SK-N-MC (cell line): ENCODE data around the gene ZNF710.

Experiments
- EZH2 ChIP-seq: fragments of 200-600 bp; sonication (generic); IDR thresholded peaks from one replicate; pipeline ENCODE4 v1.6.1; 2017; ENCODE audit warnings: antibody characterized with exemption
- FOXP2 ChIP-seq: optimal IDR thresholded peaks from 2 replicates; pipeline ENCODE3; 2011; ENCODE audit warnings: mild to moderate bottlenecking, moderate library complexity; ENCODE audit not compliant: insufficient read depth; ENCODE audit errors: extremely low read length, control extremely low read depth
- POLR2AphosphoS5 ChIP-seq: IDR thresholded peaks from 2 replicates; pipeline ENCODE4 v1.6.1; 2012; ENCODE audit warnings: mild to moderate bottlenecking, low read depth, low read length, borderline replicate concordance

DNA sequence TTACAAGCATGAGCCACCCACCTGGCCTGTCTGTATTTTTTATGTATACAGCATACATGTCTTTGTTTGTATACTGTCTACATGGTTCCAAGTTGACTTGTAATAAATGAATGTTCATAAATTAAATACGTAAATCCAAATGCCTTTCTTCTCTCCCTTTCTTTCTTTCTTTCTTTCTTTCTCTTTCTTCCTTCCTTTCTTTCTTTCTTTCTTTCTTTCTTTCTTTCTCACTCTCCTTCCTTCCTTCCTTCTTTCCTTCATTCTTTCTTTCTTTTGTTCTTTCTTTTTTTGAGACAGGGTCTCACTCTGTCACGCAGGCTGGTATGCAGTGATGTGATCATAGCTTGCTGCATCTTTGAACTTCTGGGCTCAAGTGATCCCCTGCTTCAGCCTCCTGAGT is 17.1 kb upstream of the ZNF710 start:
- TF ChIP-seq POLR2AphosphoS5 (no peak), EZH2 (no peak), FOXP2 (no peak)
